GM21360 (cell line): ENCODE results near the gene SRSF2.
"Not testable (repeated sequence)": the region's sequence is repeated elsewhere in the genome, so short reads cannot be mapped to it uniquely, and the experiment has no call there.

Source experiments
- ATAC-seq: cut with Tn5 transposase; IDR thresholded peaks from one replicate; pipeline ENCODE4 v1.9.1; 2021; ENCODE audit warnings: mild to moderate bottlenecking, moderate library complexity; ENCODE audit not compliant: unreplicated experiment

Gene SRSF2

DNA sequence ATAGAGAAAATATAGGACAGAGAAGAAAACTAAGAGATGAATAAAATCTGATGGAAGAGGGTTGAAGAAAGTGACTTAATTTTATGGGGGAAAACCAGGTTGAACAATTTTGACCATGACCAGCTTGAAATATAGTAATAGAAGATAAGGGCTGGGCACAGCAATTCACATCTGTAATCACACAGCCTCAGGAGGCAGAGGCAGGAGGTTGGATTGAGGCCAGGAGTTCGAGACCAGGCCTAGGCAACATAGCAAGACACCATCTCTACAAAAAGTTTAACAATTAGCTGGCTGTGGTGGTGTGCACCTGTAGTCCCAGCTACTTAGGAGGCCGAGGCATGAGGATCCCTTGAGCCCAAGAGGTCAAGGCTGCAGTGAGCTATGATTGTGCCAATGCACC, 35.1 kb downstream of the SRSF2 start:
- no peak for ATAC-seq

DNA sequence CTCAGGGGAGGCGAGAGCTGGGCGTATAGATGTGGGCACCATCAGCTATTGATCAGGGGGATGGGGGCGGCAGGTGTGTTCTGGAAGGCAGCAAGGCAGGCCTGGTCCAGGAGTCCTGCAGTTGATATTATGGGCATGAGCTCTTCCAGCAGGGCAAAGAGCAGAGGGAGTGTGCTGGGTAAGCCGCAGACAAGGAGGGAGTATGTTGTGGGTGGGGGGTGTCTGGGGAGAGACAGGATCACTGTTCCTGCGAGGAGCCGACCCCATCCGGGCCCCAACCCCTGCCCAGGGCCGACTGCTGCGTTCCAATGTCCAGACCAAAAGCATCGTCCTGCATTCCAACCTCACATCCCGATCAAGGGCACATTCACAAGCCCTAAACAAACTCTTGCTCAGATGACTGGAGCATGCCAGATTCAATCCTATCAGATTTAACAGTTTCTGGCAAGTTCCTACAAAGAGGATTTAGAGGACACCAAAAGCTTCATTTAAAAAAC, 35.6 kb downstream of the SRSF2 start:
- no peak for ATAC-seq

DNA sequence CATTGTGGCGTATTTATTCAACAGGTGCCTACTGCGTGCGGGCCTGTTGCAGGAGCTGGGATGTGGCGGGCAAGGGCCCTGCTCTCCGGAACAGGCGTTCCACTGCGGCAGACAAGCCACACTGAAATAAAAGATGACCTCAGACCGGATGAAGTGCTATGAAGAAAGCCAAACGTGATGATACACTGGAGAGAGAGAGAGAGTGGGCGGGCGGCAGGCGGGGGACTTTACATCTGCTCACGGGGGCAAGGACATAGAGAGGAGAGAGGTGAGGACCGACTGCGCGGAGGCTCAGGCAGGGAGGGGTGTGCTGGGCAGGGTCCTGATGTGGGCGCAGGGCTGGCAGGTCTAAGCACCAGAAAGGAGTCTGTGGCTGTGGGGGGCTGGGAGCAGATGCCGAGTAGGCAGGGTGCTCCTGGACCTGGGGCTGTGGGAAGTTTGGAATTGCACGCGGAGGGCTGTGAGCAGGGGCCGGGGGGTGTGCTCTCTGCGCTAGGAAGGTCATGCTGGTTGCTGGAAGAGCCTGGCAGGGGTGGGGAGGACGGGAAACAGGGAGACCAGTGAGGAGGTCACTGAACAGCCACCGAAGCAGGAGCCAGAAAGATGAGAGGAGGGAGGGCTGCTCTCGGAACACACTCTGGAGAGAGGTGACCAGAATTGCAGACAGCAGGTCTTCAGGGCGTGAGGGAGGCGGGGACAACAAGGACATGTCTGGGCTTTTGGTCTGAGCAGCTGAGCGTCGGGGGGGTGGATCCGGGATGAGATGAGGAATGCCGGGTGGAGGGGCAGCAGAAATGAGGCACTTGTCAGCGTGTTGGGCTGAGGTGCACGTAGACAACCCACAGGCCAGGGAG, 36.3 kb downstream of the SRSF2 start:
- no peak for ATAC-seq

- ATAC-seq, result no peak
Measured at GRCh38 chr17:76700270-76700616, 36.9 kb downstream of the SRSF2 start.

DNA sequence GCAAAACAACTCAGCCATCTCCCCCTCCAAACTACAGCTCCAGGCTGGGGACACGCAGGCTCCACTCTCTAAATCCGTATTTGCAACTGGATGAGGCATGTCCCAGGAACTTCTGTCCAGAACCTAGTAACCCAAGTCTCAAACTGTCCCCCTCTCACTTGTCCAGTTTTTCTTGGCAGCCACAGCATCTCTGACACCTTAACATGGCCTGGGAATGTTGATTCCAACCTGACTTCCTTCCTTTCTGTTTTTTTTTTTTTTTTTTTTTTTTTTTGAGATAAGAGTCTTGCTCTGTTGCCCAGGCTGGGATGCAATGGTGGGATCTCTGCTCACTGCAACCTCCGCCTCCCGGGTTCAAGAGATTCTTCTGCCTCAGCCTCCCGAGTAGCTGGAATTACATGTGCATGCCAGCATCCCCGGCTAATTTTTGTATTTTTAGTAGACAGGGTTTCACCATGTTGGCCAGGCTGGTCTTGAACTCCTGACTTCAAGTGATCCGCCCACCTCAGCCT, 38.6 kb downstream of the SRSF2 start:
- not testable (repeated sequence) for ATAC-seq

- ATAC-seq, result no peak
Measured at GRCh38 chr17:76697702-76698465, 39.2 kb downstream of the SRSF2 start.

DNA sequence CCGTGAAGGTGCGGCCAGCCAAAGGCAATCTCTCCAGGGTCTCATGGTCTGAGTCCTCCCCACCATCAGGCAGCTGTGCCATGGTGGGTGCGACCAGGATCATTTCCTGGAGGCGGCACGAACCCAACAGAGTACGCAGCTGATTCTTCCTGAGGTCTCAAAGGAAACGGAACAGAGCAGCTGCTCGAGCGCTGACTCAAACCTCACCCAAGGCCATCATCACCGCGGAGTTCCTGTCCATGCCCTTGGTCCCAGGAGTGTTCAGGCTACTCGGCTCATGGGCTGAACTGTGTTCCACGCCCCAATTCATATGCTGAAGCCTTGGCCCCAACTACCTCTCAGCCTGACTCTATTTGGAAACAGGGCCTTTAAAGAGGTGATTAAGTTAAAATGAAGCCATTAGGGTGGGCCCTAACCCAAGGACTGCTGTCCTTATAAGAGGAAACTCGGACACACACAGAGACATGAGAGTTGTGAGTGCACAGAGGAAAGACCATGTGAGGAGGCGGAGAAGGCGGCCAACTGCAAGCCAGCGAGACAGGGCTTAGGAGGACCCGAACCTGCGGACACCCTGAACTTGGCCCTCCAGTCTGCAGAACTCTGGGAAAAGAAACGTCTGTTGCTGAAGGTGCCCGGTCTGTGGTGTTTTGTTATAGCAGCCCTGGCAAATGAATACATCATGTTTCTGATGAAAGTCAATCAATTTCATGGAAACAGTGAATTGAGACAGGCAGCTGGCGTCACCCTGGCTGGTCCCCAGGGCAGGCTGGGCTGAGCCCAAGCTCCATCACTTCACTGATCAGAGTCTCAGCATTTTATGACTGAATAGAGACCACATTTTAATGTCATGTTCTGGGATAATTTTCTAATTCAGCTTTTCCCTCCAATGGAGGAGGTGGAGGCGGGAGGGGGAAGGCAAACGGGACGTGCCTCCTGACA, 40.1 kb downstream of the SRSF2 start:
- ATAC-seq, result no peak

GRCh38 chr17:76695059-76695831, 41.9 kb downstream of the SRSF2 start:
- ATAC-seq, result no peak

- ATAC-seq, result no peak
Measured at GRCh38 chr17:76691379-76692191, 45.5 kb downstream of the SRSF2 start.

DNA sequence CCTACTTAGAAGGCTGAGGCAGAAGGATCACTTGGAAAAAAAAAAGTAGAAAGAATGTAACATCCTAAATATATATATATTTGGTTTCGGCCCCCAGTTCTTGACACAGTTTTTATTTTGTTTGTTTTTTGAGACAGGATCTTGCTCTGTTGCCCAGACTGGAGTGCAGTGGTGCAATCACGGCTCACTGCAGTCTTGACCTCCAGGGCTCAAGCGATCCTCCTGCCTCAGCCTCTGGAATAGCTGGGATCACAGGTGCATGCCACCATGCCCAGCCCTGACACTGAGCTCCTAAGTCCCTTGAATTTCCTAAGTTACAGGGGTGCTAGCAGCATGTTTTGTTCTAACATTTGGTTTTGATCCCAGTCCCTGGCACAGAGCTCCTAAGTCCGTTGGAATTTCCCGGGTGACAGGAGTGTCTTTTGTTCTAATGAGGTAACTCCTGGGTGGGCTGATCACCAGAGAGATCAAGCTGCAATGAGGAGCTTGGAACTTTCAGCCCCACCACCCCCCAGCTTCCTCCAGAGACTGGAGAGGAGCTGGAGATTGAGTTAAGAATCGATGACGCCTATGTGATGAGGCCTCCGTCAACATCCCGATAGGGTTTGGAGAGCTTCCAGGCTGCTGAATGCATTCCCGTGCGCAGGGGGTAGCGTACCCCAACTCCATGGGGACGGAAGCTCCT, 46.4 kb downstream of the SRSF2 start:
- no peak for ATAC-seq

DNA sequence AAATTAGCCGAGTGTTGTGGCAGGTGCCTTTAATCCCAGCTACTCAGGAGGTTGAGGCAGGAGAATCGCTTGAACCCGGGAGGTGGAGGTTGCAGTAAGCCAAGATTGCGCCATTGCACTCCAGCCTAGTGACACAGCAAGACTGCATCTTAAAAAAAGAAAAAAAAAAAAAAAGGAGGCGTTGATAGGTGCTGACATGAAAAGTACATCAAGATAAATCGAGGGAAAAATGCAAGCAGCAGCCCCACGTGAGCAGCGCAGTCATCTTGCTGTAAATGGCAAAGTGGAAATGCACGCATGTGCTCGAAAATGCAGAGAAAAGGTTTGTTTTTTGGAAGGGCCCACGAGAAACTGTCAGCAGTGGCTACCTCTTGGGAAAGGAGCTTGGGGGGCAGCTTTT, 47.3 kb downstream of the SRSF2 start:
- no peak for ATAC-seq

- ATAC-seq, result no peak
Measured at GRCh38 chr17:76688165-76688622, 48.9 kb downstream of the SRSF2 start.

DNA sequence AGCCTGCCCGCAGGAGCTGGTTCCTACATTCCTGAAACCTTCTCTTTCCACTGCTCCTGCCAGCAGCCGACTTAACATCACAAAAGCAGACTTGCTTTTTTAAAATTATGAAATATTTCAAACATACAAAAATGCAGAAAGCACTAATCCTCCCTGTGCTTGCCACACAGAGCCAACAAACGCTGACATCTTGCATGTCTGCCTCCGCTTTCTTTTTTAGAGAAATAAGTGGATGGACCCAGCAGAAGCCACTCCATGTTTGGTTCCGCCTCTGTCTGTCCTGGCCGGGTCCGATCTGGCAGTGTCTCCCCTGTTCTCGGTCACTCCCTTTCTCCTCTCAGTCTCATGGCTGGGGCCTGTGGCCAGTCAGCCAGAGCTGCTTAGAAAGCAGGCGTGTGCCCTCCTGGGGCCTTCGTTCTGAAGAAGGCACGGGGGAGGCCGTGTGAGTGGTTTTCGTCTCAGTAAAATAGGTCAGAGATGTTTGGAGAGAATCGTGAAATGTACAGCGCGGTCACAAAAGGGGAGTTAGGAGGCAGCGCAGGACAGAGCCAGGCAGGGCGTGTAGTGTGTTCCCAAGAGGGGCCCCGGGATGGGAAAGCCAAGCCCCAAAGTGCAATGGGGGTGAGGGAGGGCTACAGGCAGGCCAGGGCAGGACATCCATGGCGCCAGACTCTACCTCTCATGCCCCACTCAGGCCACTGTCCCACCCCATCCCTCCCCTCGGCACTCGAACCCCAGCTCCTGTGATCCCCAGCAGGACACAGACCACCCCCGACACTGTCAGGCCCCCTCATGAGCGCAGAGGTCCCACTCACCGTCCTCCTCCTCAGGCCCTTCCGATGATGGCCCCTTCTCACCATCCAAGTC, 49.6 kb downstream of the SRSF2 start:
- ATAC-seq, result no peak

GRCh38 chr17:76686538-76687297, 50.4 kb downstream of the SRSF2 start:
- no peak for ATAC-seq

DNA sequence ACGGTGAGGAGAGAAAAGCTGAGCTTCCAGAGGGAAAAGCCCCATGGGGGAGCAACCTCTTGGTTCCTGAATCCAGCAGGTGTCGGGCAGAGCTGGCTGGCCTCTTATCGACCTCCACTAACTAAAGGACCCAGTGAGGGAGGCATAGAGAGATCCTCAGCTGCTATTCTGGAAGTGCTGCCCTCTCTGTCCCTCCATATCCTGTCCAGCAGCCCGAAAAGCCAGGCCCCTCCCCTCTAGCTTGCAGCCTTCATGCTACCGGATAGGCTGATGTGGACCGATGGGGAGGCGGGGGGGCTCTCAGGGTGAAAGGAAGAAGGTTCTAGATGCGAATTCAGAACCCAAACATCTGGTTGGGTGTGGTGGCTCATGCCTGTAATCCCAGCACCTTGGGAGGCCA, 51.3 kb downstream of the SRSF2 start:
- no peak for ATAC-seq

- ATAC-seq, result no peak
Measured at GRCh38 chr17:76685366-76685765, 51.8 kb downstream of the SRSF2 start.

DNA sequence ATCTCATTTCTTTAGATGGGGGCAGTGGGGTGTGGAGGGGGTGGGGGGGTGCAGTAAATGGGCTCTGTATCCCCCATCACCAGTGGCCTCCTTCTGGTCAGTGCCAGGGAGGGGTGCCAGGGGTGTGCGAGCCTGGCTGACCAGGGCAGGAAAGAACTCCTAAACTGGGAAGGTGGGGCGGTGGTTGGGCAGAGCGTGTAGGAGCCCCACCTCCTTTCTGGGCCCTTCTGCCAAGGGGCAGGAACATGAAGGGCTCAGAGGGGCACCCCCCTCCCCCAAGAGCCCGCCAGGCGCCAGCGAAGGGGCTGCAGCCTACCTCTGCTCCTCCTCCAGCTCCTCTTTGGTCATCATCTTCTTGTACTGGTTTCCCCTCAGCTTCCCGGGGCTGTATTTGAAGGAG, 52.4 kb downstream of the SRSF2 start:
- ATAC-seq, result no peak
